SK-N-SH (cell line): ENCODE data around the gene ATP5MG. TPM values are rescaled to one million over a fixed set of nuclear protein-coding genes. Genes with fewer than 3 reads are reported as not detected.

Experiments used
- CTCF ChIA-PET: fragments of 300-600, 350-600 bp; formaldehyde crosslinking; extraction: SDS; loops from one replicate; lab custom pipeline; 2021; lab: Yijun Ruan, JAX
- POLR2A ChIA-PET: fragments of 350-600 bp; sonication (Branson Sonifier 250); formaldehyde crosslinking; extraction: SDS; loops from one replicate; lab custom pipeline; 2020; ENCODE audit warnings: antibody characterized with exemption, inconsistent platforms; lab: Yijun Ruan, JAX
- DNase-seq: peaks from one replicate; pipeline ENCODE4 v3.0.0; 2012
- H2AFZ ChIP-seq: fragments of 200-600 bp; sonication (generic); 2 replicates; pipeline ENCODE4 v1.8.1; 2016; ENCODE audit warnings: antibody characterized with exemption, mild to moderate bottlenecking, low read depth
- H3F3A ChIP-seq: fragments of 200-600 bp; sonication (generic); replicated peaks from 2 replicates; pipeline ENCODE3; 2016; ENCODE audit warnings: antibody characterized with exemption, mild to moderate bottlenecking; ENCODE audit not compliant: insufficient read depth
- H3K27ac ChIP-seq, 2 experiments: fragments of 200-500 bp in 1 of 2; fragments of 200-600 bp in 1 of 2; sonication (Bioruptor generic) in 1 of 2; sonication (generic), shearing (Covaris generic) in 1 of 2; 2 replicates each; pipeline versions ENCODE4 v1.5.1 to v1.6.1; 2014 to 2016; ENCODE audit warnings: low read depth in 2 of 2, inconsistent platforms in 1 of 2, low read length in 1 of 2, mild to moderate bottlenecking in 1 of 2, mixed read lengths in 1 of 2
- H3K27me3 ChIP-seq: fragments of 200-600 bp; sonication (generic), shearing (Covaris generic); 2 replicates; pipeline ENCODE4 v1.6.1; 2016; ENCODE audit warnings: mixed run types; ENCODE audit not compliant: insufficient read depth
- H3K36me3 ChIP-seq, 2 experiments: fragments of 200-500 bp in 1 of 2; fragments of 200-600 bp in 1 of 2; sonication (Bioruptor generic) in 1 of 2; sonication (generic) in 1 of 2; replicated peaks in 1 of 2; 2 replicates each; pipeline versions ENCODE3 to v1.5.1; 2014 to 2016; ENCODE audit warnings: low read length in 1 of 2, mild to moderate bottlenecking in 1 of 2; ENCODE audit not compliant: insufficient read depth in 2 of 2, control insufficient read depth in 1 of 2
- H3K4me1 ChIP-seq, 2 experiments: fragments of 200-500 bp in 1 of 2; fragments of 200-600 bp in 1 of 2; sonication (Bioruptor generic) in 1 of 2; sonication (generic), shearing (Covaris generic) in 1 of 2; 2 replicates each; pipeline versions ENCODE4 v1.5.1 to v1.6.1; 2014 to 2016; ENCODE audit warnings: low read depth in 1 of 2, low read length in 1 of 2, mixed run types in 1 of 2; ENCODE audit not compliant: insufficient read depth in 2 of 2, control insufficient read depth in 1 of 2
- H3K4me2 ChIP-seq: fragments of 200-600 bp; sonication (generic), shearing (Covaris generic); 2 replicates; pipeline ENCODE4 v1.6.1; 2017; ENCODE audit warnings: mixed run types
- H3K4me3 ChIP-seq, 2 experiments: fragments of 200-500 bp in 1 of 2; fragments of 200-600 bp in 1 of 2; sonication (Bioruptor generic) in 1 of 2; sonication (generic), shearing (Covaris generic) in 1 of 2; 2 replicates each; pipeline versions ENCODE4 v1.5.1 to v1.8.1; 2014 to 2016; ENCODE audit warnings: low read depth in 2 of 2, inconsistent platforms in 1 of 2, low read length in 1 of 2, mild to moderate bottlenecking in 1 of 2, mixed read lengths in 1 of 2, moderate library complexity in 1 of 2
- H3K79me2 ChIP-seq: fragments of 200-600 bp; sonication (generic); 2 replicates; pipeline ENCODE4 v1.8.1; 2017; ENCODE audit warnings: mild to moderate bottlenecking; ENCODE audit not compliant: insufficient read depth
- H3K9ac ChIP-seq: fragments of 200-600 bp; sonication (generic); 2 replicates; pipeline ENCODE4 v1.6.1; 2017; ENCODE audit warnings: mixed run types
- H3K9me2 ChIP-seq: fragments of 200-600 bp; sonication (generic); 2 replicates; pipeline ENCODE4 v1.6.1; 2017; ENCODE audit warnings: mixed run types
- H3K9me3 ChIP-seq: fragments of 200-600 bp; sonication (generic); 2 replicates; pipeline ENCODE4 v1.6.1; 2017; ENCODE audit warnings: mixed run types, mild to moderate bottlenecking, moderate library complexity
- H4K20me1 ChIP-seq: fragments of 200-600 bp; sonication (generic); 2 replicates; pipeline ENCODE4 v1.6.1; 2017; ENCODE audit warnings: mild to moderate bottlenecking, mixed run types; ENCODE audit not compliant: insufficient read depth
- CTCF ChIP-seq: fragments of 200-600 bp; sonication (generic); IDR thresholded peaks from 2 replicates; pipeline ENCODE4 v1.6.1; 2017; ENCODE audit warnings: antibody characterized with exemption, mild to moderate bottlenecking, moderate library complexity
- FOXM1 ChIP-seq: IDR thresholded peaks from 2 replicates; pipeline ENCODE4 v1.4.0; 2012; ENCODE audit warnings: low read depth, mild to moderate bottlenecking
- GABPA ChIP-seq: IDR thresholded peaks from 2 replicates; pipeline ENCODE4 v1.4.0; 2012; ENCODE audit warnings: low read depth, mild to moderate bottlenecking
- JUND ChIP-seq: IDR thresholded peaks from 2 replicates; pipeline ENCODE4 v1.4.0; 2012
- NRF1 ChIP-seq: IDR thresholded peaks from 2 replicates; pipeline ENCODE4 v1.6.1; 2012; ENCODE audit warnings: low read depth, mild to moderate bottlenecking, low read length
- RAD21 ChIP-seq: IDR thresholded peaks from 2 replicates; pipeline ENCODE4 v1.6.1; 2012; ENCODE audit warnings: mild to moderate bottlenecking, low read length
- RCOR1 ChIP-seq: fragments of 150-350 bp; IDR thresholded peaks from 2 replicates; pipeline ENCODE4 v1.6.1; 2017; ENCODE audit warnings: antibody characterized with exemption, low read length
- RFX5 ChIP-seq: IDR thresholded peaks from 2 replicates; pipeline ENCODE4 v1.6.1; 2012; ENCODE audit warnings: mild to moderate bottlenecking, improper control_type of control experiment, low read length
- SIN3A ChIP-seq: IDR thresholded peaks from 2 replicates; pipeline ENCODE4 v1.6.1; 2012; ENCODE audit warnings: low read depth, mild to moderate bottlenecking, low read length, moderate library complexity, borderline replicate concordance
- SMC3 ChIP-seq: IDR thresholded peaks from 2 replicates; pipeline ENCODE4 v1.6.1; 2012; ENCODE audit warnings: low read depth, low read length, improper control_type of control experiment
- TAF1 ChIP-seq: IDR thresholded peaks from 2 replicates; pipeline ENCODE4 v1.6.1; 2012; ENCODE audit warnings: low read depth, mild to moderate bottlenecking, low read length, moderate library complexity, borderline replicate concordance
- TEAD4 ChIP-seq: IDR thresholded peaks from 2 replicates; pipeline ENCODE4 v1.4.0; 2012; ENCODE audit warnings: mild to moderate bottlenecking, borderline replicate concordance; ENCODE audit not compliant: insufficient read depth
- YY1 ChIP-seq: IDR thresholded peaks from 2 replicates; pipeline ENCODE4 v1.4.0; 2012; ENCODE audit warnings: low read depth, mild to moderate bottlenecking
- ZBTB33 ChIP-seq: IDR thresholded peaks from 2 replicates; pipeline ENCODE4 v1.4.0; 2012; ENCODE audit warnings: low read depth, borderline replicate concordance
- WGBS: methylation state at CpG from one replicate; pipeline ENCODE4 v1.1.6; 2017; ENCODE audit warnings: low lambda C conversion rate; 5-methylcytosine and 5-hydroxymethylcytosine counted together
- polyA plus RNA-seq, 3 experiments: library from polyadenylated mRNA; depleted of rRNA; stranded (reverse); fragments of >200 nt; gene quantifications; 2 replicates each; pipeline ENCODE4 v1.2.3, GENCODE V29; 2012

ATP5MG gene
- polyA plus RNA-seq, 1 of the 3 experiments (the other 2 are of a cell fraction), result 140 TPM

- no peaks in the 10 kb centered on the region; the same call in 1 of the 2 replicates for H4K20me1 ChIP-seq
- peaks cover 3% of the 10 kb centered on the region for H3F3A ChIP-seq
- DNase-seq, result no peak
- H3K9me2 ChIP-seq, result no peaks in the 10 kb centered on the region
- POLR2A ChIA-PET, result no interaction called here
- no peak overlapping the region for H3K27ac ChIP-seq
- no peak overlapping the region for H3K4me3 ChIP-seq
- H3K79me2 ChIP-seq, result peaks cover 33% of the 10 kb centered on the region
- CTCF ChIA-PET, result interaction anchor here (1.0 kb wide), 2 partner anchors 119 to 168 kb away, joined by 3 read pairs; no protein-coding TSS in a partner anchor
- no peak overlapping the region for H2AFZ ChIP-seq
- no peaks in the 10 kb centered on the region for H3K4me1 ChIP-seq
- no peak overlapping the region for H3K9ac ChIP-seq
- WGBS, result 100% methylated on average over 1 of the region's 1 CpG
- TF ChIP-seq SMC3 (no peak), YY1 (no peak), GABPA (no peak), CTCF (no peak), TEAD4 (no peak), SIN3A (no peak), RFX5 (no peak)
- peaks cover 50 to 53% of the 10 kb centered on the region in 2 experiments for H3K36me3 ChIP-seq
- H3K4me2 ChIP-seq, result no peak overlapping the region
- no peaks in the 10 kb centered on the region for H3K27me3 ChIP-seq
- H3K9me3 ChIP-seq, result no peaks in the 10 kb centered on the region
These were observed 35.1 kb upstream of the ATP5MG start for GRCh38 chr11:118366287-118366686.

GRCh38 chr11:118370774-118371173 is 30.6 kb upstream of the ATP5MG start:
- POLR2A ChIA-PET, result no interaction called here
- Histone ChIP-seq H3F3A (no peaks in the 10 kb centered on the region), H3K79me2 (0 out of 2 replicates have a peak, but pooled peaks cover 4% of the 10 kb centered on the region), H2AFZ (no peak overlapping the region), H3K9ac (no peak overlapping the region), H3K4me2 (no peak overlapping the region), H4K20me1 (no peaks in the 10 kb centered on the region), H3K36me3 (peaks cover 71 to 73% of the 10 kb centered on the region in 2 experiments), H3K9me3 (no peaks in the 10 kb centered on the region), H3K27ac (no peak overlapping the region), H3K9me2 (no peaks in the 10 kb centered on the region), H3K4me1 (no peaks in the 10 kb centered on the region), H3K4me3 (no peak overlapping the region), H3K27me3 (no peaks in the 10 kb centered on the region)
- no peak for DNase-seq
- CTCF ChIA-PET, result no interaction called here
- WGBS, result 95% methylated on average over 4 of the region's 4 CpGs
- TF ChIP-seq FOXM1 (no peak), JUND (no peak), ZBTB33 (no peak), NRF1 (no peak), RAD21 (no peak), RFX5 (no peak), RCOR1 (no peak), SMC3 (no peak), TAF1 (no peak)
- TF ChIP-seq, all 33 proteins: peak for 0
